ENCODE results near the gene COL6A5.
"Not testable (repeated sequence)": the region's sequence is repeated elsewhere in the genome, so short reads cannot be mapped to it uniquely, and the experiment has no call there.

Gene COL6A5

GRCh38 chr3:130389743-130390478 lies 44.4 kb downstream of the COL6A5 start:
- DNase-seq, result no peak

- DNase-seq, result no peak
Observed at GRCh38 chr3:130392266-130392665, 46.8 kb downstream of the COL6A5 start.

GRCh38 chr3:130393594-130393993 lies 48.1 kb downstream of the COL6A5 start:
- DNase-seq, result no peak

GRCh38 chr3:130395331-130395730 lies 49.9 kb downstream of the COL6A5 start:
- DNase-seq, result no peak

- peak; percentile 46 for DNase-seq
Observed at GRCh38 chr3:130395916-130396315, 50.4 kb downstream of the COL6A5 start.

GRCh38 chr3:130404401-130404800 lies 58.9 kb downstream of the COL6A5 start:
- no peak for DNase-seq

- DNase-seq, result no peak
Observed at GRCh38 chr3:130405956-130406355, 60.5 kb downstream of the COL6A5 start.

- DNase-seq, result not testable (repeated sequence)
Observed at GRCh38 chr3:130408253-130408652, 62.8 kb downstream of the COL6A5 start.

- DNase-seq, result no peak
Observed at GRCh38 chr3:130411320-130411719, 65.8 kb downstream of the COL6A5 start.

- no peak for DNase-seq
Observed at GRCh38 chr3:130412991-130413560, 67.6 kb downstream of the COL6A5 start.

GRCh38 chr3:130414457-130414856 lies 69.0 kb downstream of the COL6A5 start:
- DNase-seq, result no peak

GRCh38 chr3:130420466-130420865 lies 75.0 kb downstream of the COL6A5 start:
- no peak for DNase-seq

GRCh38 chr3:130423064-130423463 lies 77.6 kb downstream of the COL6A5 start:
- no peak for DNase-seq

GRCh38 chr3:130424837-130425236 lies 79.4 kb downstream of the COL6A5 start:
- DNase-seq, result no peak

- DNase-seq, result no peak
Observed at GRCh38 chr3:130425484-130425883, 80.0 kb downstream of the COL6A5 start.

GRCh38 chr3:130426206-130426605 lies 80.7 kb downstream of the COL6A5 start:
- no peak for DNase-seq

GRCh38 chr3:130428871-130429712 lies 83.6 kb downstream of the COL6A5 start:
- no peak for DNase-seq

GRCh38 chr3:130429713-130430023 lies 84.2 kb downstream of the COL6A5 start:
- no peak for DNase-seq

GRCh38 chr3:130430266-130430665 lies 84.8 kb downstream of the COL6A5 start:
- DNase-seq, result no peak

GRCh38 chr3:130432086-130432485 lies 86.6 kb downstream of the COL6A5 start:
- not testable (repeated sequence) for DNase-seq

- DNase-seq, result no peak
Observed at GRCh38 chr3:130433306-130433705, 87.8 kb downstream of the COL6A5 start.

GRCh38 chr3:130442284-130442683 lies 96.8 kb downstream of the COL6A5 start:
- DNase-seq, result no peak

GRCh38 chr3:130446840-130447239 lies 101.4 kb downstream of the COL6A5 start:
- DNase-seq, result not testable (repeated sequence)

GRCh38 chr3:130448155-130448554 lies 102.7 kb downstream of the COL6A5 start:
- DNase-seq, result not testable (repeated sequence)

Measured in right hindlimb (tissue), 1 donor.